DOHH2 (cell line): ENCODE data around the gene ZP4.

Experiments
- H3F3A ChIP-seq: fragments of 200-600 bp; sonication (generic), shearing (Covaris generic); 2 replicates; pipeline ENCODE4 v1.6.0; 2016; ENCODE audit warnings: antibody characterized with exemption, mild to moderate bottlenecking; ENCODE audit not compliant: control insufficient read depth, insufficient read depth
- H3K27ac ChIP-seq: fragments of 200-600 bp; sonication (generic); 2 replicates; pipeline ENCODE4 v1.5.1; 2014; ENCODE audit warnings: low read depth, mild to moderate bottlenecking, low read length, moderate library complexity
- H3K27me3 ChIP-seq: fragments of 200-600 bp; sonication (generic); 2 replicates; pipeline ENCODE4 v1.6.1; 2014; ENCODE audit warnings: mild to moderate bottlenecking, low read length, mixed read lengths; ENCODE audit not compliant: control insufficient read depth
- H3K36me3 ChIP-seq: fragments of 200-600 bp; sonication (generic); 2 replicates; pipeline ENCODE4 v1.6.1; 2014; ENCODE audit warnings: mild to moderate bottlenecking, low read length, moderate library complexity, mixed read lengths; ENCODE audit not compliant: control insufficient read depth
- H3K4me1 ChIP-seq: fragments of 200-600 bp; sonication (generic); 2 replicates; pipeline ENCODE4 v1.6.1; 2014; ENCODE audit warnings: mild to moderate bottlenecking, low read length, mixed read lengths; ENCODE audit not compliant: control insufficient read depth
- H3K4me2 ChIP-seq: fragments of 200-600 bp; sonication (generic); 2 replicates; pipeline ENCODE4 v1.6.0; 2014; ENCODE audit warnings: mild to moderate bottlenecking, low read length, moderate library complexity
- H3K4me3 ChIP-seq: fragments of 200-600 bp; sonication (generic); 2 replicates; pipeline ENCODE4 v1.5.1; 2014; ENCODE audit warnings: mild to moderate bottlenecking, low read length, mixed read lengths
- H3K79me2 ChIP-seq: fragments of 200-600 bp; sonication (generic); 2 replicates; pipeline ENCODE4 v1.6.1; 2014; ENCODE audit warnings: mild to moderate bottlenecking, low read length, mixed read lengths; ENCODE audit not compliant: control insufficient read depth
- H3K9me2 ChIP-seq: fragments of 200-600 bp; sonication (generic); replicated peaks from 2 replicates; pipeline ENCODE4 v1.6.1; 2014; ENCODE audit warnings: mild to moderate bottlenecking, low read length, mixed read lengths; ENCODE audit not compliant: control insufficient read depth
- H3K9me3 ChIP-seq: fragments of 200-600 bp; sonication (generic); 2 replicates; pipeline ENCODE4 v1.6.1; 2014; ENCODE audit warnings: antibody characterized with exemption, low read length, mixed read lengths; ENCODE audit not compliant: control insufficient read depth, insufficient read depth
- H4K20me1 ChIP-seq: fragments of 200-600 bp; sonication (generic); 2 replicates; pipeline ENCODE4 v1.6.0; 2014; ENCODE audit warnings: low read depth, mild to moderate bottlenecking, antibody characterized with exemption, low read length, moderate library complexity; ENCODE audit not compliant: control insufficient read depth, insufficient read depth
- CTCF ChIP-seq: fragments of 200-600 bp; sonication (generic); IDR thresholded peaks from one replicate; pipeline ENCODE4 v1.5.1; 2014; ENCODE audit warnings: antibody characterized with exemption, mild to moderate bottlenecking, low read depth, low read length; ENCODE audit not compliant: poor library complexity, severe bottlenecking
- EZH2phosphoT487 ChIP-seq: fragments of 200-600 bp; sonication (generic); IDR thresholded peaks from 2 replicates; pipeline ENCODE4 v1.6.1; 2017; ENCODE audit warnings: borderline replicate concordance, mild to moderate bottlenecking, antibody characterized with exemption, low read length, moderate library complexity, mixed read lengths

Gene ZP4

GRCh38 chr1:237838320-237838719 is 52.4 kb downstream of the ZP4 start:
- no peaks in the 10 kb centered on the region for H3K36me3 ChIP-seq
- no peaks in the 10 kb centered on the region for H3K9me3 ChIP-seq
- H3K27ac ChIP-seq, result no peak overlapping the region
- H3F3A ChIP-seq, result no peaks in the 10 kb centered on the region
- TF ChIP-seq EZH2phosphoT487, result no peak
- no peak for TF ChIP-seq CTCF
- no peaks in the 10 kb centered on the region for H4K20me1 ChIP-seq
- H3K4me1 ChIP-seq, result no peaks in the 10 kb centered on the region
- H3K4me2 ChIP-seq, result no peak overlapping the region
- H3K79me2 ChIP-seq, result no peaks in the 10 kb centered on the region
- no peaks in the 10 kb centered on the region for H3K9me2 ChIP-seq
- H3K27me3 ChIP-seq, result no peaks in the 10 kb centered on the region
- no peak overlapping the region for H3K4me3 ChIP-seq

- no peaks in the 10 kb centered on the region for H4K20me1 ChIP-seq
- H3K27ac ChIP-seq, result no peak overlapping the region
- no peaks in the 10 kb centered on the region for H3K4me1 ChIP-seq
- H3K9me2 ChIP-seq, result no peaks in the 10 kb centered on the region
- no peaks in the 10 kb centered on the region for H3K9me3 ChIP-seq
- no peaks in the 10 kb centered on the region for H3K27me3 ChIP-seq
- no peaks in the 10 kb centered on the region for H3K36me3 ChIP-seq
- no peak overlapping the region for H3K4me2 ChIP-seq
- H3F3A ChIP-seq, result no peaks in the 10 kb centered on the region
- H3K79me2 ChIP-seq, result no peaks in the 10 kb centered on the region
- no peak overlapping the region for H3K4me3 ChIP-seq
- TF ChIP-seq EZH2phosphoT487 (no peak), CTCF (no peak)
Observed at GRCh38 chr1:237834461-237834860, 56.3 kb downstream of the ZP4 start.

- no peak overlapping the region for H3K4me3 ChIP-seq
- H3K9me2 ChIP-seq, result no peaks in the 10 kb centered on the region
- H3K79me2 ChIP-seq, result no peaks in the 10 kb centered on the region
- no peaks in the 10 kb centered on the region for H3F3A ChIP-seq
- H4K20me1 ChIP-seq, result no peaks in the 10 kb centered on the region
- no peaks in the 10 kb centered on the region for H3K4me1 ChIP-seq
- H3K27ac ChIP-seq, result no peak overlapping the region
- H3K4me2 ChIP-seq, result no peak overlapping the region
- TF ChIP-seq CTCF (no peak), EZH2phosphoT487 (no peak)
- H3K36me3 ChIP-seq, result no peaks in the 10 kb centered on the region
- no peaks in the 10 kb centered on the region for H3K27me3 ChIP-seq
- H3K9me3 ChIP-seq, result no peaks in the 10 kb centered on the region
Observed at GRCh38 chr1:237834048-237834447, 56.7 kb downstream of the ZP4 start.

GRCh38 chr1:237832858-237833257 is 57.9 kb downstream of the ZP4 start:
- Histone ChIP-seq H3K79me2 (no peaks in the 10 kb centered on the region), H3K9me2 (no peaks in the 10 kb centered on the region), H3F3A (no peaks in the 10 kb centered on the region), H3K36me3 (no peaks in the 10 kb centered on the region), H3K9me3 (no peaks in the 10 kb centered on the region), H3K4me3 (no peak overlapping the region), H3K4me2 (no peak overlapping the region), H3K27me3 (no peaks in the 10 kb centered on the region), H3K27ac (no peak overlapping the region), H3K4me1 (no peaks in the 10 kb centered on the region), H4K20me1 (no peaks in the 10 kb centered on the region)
- TF ChIP-seq EZH2phosphoT487 (no peak), CTCF (no peak)
